CD4-positive, alpha-beta T cell treated with Interleukin-10 for 1 hour (primary cell): ENCODE results near the gene ITIH4.

Source experiments
- DNase-seq: peaks from one replicate; pipeline ENCODE4 v3.0.0-alpha.2; 2020

The ITIH4 gene

GRCh38 chr3:52847726-52848125 is 17.3 kb upstream of the ITIH4 start:
- DNase-seq: no peak

DNA sequence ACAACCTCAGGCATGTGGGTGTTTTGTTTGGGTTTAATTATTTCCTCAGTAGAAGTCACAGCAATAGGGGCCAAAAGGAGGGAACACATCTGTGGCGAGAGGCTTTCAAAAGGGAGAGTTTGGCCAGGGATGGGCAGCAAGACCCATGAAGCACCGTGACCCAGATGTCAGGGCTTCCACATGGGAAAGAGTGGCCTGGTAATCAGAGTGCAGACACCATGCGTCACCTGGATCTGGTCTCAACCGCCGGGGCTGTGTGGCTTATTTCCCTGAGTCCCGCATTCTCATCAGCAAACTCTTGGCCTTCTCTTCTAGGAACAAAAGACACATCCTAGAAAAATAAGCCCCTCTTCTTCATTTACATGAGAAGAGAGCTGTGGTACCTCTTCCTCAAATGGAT is 16.8 kb upstream of the ITIH4 start:
- no peak for DNase-seq

DNA sequence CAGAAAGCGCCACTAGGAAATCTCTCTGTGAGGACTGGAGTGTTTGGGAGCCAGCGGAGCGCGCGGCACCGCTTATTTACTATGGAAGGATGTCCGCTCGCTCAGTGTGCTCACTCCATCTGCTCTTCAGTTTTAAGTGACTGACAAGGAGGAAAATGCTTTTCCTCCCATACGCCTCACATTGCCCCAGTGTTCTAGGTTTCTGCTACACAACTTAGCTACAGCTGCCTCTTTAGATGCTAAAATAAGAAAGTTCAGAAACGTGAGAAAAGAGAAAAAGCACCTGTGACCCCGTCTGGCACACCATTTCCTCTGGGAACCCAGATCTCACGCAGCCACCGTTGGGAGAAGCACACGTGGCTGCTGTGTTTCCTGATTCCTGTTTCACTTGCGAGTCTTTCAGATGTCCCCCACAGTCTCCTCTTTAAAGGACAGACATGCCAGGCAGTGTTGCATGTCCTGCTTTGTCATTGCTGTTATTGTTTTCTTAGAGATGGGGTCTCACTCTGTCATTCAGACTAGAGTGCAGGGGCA is 16.0 kb upstream of the ITIH4 start:
- DNase-seq: no peak

DNA sequence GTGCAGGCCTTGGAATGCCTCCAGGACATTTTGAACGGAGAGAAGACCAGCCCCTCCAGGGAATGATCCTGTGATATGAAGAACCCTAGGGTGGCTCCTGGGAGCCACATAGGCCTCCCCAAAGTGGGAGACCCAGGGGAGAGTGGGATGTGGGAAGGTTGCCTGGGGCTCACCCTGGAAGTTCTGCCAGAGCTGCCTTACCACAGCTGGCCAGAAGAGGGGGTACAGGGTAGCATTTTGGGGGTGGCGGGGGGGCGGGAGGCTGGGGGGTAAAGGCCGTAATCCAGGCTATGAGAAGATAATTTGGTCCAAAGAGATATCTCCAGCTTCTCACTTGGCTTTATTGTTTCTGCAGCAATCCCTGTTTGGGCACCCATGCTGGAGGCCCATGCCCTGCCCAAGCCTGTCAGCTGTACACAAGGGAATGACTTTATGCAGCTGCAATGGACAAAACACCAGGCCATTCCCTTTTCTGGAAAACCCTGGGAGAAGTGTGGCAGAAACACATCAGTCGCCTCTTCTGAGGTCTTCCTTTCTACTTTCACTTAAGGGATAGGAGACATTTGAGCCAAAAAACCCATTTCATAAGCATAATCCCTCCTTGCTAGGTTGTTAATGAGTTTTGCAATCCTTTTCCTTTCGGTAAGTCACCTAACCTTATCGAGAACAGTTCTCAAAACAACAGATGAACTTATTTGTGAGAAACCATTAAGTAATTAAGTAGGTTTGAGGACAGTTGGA is 15.4 kb upstream of the ITIH4 start:
- DNase-seq: peak; percentile 24

GRCh38 chr3:52845157-52845556 is 14.7 kb upstream of the ITIH4 start:
- no peak for DNase-seq

DNA sequence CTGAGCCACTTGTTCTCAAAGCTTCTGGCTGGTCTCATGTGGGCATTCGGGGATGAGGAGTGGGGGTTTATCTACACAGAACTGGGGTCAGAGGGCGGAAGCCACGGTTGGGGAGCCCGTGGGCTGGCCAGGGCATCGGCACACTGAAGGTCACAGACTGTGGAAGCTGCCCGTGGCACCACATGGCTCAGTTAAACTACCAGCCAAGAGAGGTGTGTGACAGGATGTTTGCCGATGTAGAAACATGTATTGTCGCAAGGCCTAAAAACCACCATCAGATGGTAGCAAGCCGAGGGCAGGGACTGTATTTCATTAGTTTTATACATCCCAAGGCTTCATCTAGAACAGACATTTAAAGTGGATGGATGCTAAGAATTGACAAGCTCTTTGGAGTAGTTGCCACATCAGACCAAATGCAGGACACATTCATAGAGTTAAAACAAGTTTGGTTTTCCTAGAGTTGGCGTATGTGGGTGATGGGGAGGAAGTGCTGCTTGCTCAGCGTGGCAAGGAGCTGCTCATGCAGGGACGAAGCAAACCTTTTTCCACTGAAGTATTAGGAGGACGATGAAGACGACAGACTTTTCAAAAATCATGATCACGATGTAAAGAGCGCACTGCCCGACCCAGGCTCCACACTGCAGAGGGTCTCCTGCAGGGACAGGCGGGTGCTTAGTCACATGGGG is 14.0 kb upstream of the ITIH4 start:
- no peak for DNase-seq

- no peak for DNase-seq
Observed at GRCh38 chr3:52843881-52844280, 13.4 kb upstream of the ITIH4 start.

DNA sequence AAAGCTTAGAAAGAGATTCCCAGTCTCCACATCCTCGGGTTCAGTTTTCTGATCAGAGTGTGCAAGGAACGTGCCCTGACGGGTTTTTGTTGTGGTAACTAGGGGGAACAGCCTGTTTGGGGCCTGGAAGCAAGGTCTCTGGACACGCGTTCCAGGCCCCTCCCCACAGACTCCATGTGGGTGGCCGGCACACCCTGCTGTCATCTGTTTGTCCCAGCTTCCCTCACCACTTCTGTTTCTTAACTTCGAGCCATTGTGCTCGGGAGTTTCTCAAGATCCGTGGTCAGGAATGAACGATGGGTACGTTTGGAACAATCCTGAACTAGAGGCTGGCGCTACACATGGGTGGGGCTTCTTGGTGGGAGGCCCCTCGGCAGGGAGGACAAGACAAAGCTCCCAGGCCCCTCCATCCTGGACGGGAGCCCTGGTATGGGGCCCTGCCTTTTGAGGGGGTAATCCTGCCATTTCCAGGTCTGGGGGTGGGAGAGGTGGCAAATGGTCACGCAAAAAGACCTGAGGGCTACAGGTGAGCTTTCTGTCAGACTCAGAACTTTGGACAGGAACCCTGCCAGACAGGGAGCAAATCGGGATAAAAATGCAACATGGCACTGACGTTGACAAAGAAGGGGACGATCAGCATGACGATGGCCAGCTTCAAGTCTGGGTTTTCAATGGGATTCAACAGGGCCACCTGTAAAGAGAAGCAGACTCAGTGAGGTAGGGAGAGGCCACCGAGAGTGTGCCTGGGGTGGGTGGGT is 12.8 kb upstream of the ITIH4 start:
- DNase-seq: no peak

DNA sequence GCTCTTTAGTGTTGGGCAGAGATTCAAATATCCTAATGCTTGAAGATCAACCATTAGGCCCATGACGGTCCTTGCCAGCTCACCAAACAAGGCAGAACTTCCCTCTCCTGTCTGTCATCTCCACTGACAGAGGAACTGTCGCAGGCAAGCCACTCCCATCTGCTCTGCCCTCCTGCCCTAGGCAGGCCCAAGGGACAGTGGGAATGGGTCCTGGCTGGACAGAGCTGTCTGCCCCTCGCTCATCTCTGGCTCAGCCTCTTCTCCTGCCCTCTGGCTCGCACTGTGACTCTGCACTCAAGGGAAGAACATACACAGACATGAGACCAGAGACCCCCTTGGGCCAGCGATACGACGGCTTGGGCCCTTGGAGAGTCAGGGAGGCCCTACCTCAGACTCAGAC is 12.0 kb upstream of the ITIH4 start:
- DNase-seq: no peak

DNA sequence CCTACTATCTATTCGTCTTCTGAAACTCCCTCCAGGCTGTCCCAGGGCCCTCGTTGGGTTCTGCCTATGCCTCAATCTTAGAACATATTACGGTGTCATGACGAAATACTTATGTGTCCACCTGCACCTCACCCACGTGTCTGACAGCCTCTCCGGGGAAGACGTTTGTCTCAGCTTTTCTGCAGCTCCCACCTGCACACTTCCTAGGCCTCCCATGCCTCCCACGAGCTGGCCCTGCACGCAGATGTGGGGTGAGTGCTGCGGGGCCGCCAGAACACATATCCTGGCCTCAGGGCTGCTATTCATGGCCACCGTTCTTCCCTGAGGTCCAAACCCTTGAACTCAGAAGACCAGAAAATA is 11.5 kb upstream of the ITIH4 start:
- no peak for DNase-seq

DNA sequence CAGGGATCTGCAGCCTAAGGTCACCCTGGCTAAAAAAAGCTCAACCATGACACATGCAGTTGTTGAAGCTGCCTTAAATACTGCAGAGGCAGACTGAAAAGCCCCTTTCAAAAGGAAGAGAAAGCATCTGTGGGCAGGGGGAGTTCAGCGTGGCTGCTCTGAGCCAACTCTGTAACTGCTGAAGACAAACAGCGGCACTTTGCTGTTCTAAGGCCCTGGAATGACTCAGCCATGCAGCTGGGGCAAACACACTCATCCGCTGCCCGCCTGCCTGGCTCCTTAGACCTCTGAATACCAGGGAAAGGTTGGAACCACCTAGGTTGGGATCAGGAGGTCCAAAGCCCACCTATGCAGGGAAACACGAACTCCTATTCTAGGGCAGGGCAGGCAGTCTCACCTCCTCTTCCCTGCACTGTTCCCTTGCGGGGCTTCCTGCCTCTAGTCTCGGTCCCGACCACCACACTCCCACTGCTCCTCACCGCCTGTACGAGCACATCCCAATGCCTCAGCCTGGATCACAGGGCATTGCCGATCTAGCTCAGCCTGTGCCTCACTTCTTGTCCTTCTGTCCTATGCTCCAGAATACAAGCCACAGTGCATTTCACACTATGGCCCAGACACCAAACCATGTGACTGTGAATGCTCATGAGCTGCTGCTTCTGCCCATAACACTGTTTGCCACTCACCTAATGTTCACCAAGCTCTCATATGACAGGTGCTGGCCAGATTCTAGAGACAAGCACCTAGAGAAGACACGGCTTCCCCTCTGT is 10.9 kb upstream of the ITIH4 start:
- DNase-seq: no peak

DNA sequence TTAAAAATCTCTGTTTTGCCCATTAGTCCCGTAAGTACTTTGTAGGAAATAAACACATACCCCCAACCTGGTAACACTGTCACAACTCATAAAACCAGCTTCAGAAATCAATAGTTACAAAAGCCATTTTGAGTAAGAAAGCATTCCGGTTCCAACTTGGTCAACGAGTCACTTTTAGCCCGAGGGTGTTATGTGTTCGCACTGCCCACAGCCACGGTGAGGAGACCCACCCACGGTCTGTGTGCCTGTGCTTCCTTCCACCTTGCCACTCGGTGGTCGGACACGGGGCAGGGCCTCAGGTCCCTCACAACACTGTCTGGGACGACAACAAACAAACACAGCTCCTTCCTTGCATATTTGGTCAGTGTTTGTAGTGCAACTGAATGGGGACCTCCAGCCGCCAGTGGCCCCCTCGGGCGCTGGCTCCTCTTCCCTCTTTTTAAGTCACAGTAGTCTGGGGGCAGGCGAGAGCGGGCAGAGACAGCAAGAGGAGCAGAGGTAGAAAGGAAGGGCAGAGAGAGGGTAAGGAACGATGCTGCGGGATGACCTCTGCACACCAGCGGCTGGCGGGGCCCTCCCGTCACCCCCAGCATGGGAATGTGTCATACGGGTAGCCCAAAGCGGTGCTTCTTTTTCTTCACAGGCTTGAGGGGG is 9.5 kb upstream of the ITIH4 start:
- no peak for DNase-seq

DNA sequence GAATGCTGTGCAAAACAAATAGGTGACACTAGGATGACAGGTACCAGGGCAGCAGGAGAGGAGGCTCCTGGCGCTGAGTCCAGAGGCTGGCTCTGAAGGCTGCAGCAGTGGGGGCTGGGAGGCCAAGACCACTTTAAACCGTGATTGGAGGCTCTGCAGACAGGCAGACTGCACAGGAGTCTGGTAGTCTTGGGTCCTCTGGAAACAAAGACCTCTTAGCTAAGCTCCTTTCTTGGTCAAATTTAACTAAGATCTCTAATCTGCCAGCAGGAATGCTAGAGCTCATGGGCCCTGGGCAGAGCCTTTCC is 8.8 kb upstream of the ITIH4 start:
- DNase-seq: no peak

GRCh38 chr3:52838561-52839267 is 8.2 kb upstream of the ITIH4 start:
- peak; percentile 31 for DNase-seq

DNA sequence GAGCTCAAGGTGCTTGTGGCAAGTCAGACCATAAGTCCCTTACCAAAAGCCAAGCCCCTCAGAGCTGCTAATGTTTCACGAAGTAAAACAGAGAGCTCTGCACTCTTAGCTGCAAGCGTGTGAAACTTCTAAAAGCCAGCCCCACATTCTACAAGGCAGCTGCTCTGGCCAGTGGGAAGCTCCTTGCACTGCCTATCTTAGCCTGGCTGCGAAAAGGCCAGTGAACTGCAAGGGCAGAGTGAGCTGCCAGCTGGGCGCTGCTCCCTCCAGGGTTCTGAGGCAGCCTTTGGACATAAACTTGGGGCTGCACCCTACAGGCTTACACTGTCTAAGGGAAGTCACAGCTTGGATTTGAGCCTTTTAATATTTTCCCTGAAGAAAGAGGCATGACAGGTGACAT is 6.5 kb upstream of the ITIH4 start:
- DNase-seq: no peak

GRCh38 chr3:52836471-52836845 is 6.0 kb upstream of the ITIH4 start:
- no peak for DNase-seq

DNA sequence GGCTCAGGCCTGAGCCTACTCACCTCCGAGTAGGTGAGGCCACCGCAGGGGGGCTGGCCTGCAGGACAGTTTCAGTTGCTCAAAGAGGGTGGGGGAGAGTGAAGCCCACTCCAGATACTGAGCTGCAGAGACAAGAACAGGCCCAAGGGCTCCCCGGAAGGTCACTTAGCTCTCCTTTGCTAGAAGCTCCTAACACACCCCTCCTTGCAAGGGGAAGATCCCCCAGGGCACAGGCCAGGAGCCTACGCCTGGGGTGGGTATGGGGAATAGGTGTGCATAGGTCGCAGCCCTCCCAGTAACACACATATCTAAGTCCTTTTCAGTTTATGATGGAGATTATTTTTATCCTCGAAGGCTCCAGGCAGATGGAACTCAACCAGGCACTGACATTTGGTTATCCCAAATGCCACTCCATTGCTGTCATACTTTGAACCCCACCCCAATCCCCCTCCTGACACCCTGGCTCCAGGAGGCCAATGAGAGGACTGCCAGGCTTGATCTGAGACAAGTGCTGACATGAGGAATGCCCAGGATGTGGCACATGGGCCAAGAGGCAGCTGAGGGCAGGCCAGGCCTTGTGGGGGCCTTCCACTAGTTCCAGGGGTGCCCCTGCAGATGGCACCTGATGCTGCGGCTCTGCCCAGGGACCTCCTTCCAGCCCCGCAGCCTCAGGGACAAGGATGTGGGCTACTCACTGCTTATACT is 5.4 kb upstream of the ITIH4 start:
- DNase-seq: no peak

DNA sequence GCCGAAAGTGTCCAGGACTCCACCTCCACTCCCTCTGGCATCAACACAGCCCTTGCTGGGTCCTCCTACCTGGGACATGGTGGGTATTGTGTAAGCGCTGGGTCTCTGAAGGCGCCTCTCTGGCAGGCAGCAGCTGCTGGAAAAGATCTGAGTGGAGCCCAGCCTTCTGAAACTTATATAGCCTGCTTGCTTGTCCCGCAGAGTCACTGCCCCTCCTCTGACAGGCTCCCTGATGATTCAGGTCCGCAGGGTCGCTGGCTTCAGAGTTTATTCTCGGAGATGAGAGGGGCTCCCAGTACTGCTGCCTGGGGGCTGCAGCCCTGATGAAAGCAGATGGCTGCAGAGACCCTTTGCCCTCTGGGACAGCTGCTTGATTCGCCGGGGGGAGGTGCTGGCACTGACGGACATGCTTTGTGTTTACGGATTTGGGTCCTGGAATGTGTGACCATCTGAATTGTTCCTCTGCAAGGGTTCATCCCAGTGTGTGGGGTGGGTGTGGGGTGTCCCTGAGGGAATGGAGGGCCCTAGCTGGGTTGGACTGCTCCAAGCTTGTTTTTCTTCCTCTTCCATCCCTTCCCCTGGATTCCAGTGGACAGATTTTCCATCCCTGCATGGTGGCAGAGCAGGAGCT is 4.5 kb upstream of the ITIH4 start, which contains the start of gene MUSTN1:
Gene MUSTN1, minus strand, starts transcription at position 149 of the 631 bp plus-strand sequence. Its CDS starts 71 bp downstream, at position 78.
- DNase-seq: no peak

- DNase-seq: no peak
Observed at GRCh38 chr3:52833202-52833601, 2.7 kb upstream of the ITIH4 start.

- no peak for DNase-seq
Observed at GRCh38 chr3:52831500-52832301, 1.2 kb upstream of the ITIH4 start.
